ENCODE results near the gene PYGB. TPM values are rescaled to one million over a fixed set of nuclear protein-coding genes. Genes with fewer than 3 reads are reported as not detected.

PYGB gene
- total RNA-seq, 1 donor from 2014 or later, result 31.2 TPM

DNA sequence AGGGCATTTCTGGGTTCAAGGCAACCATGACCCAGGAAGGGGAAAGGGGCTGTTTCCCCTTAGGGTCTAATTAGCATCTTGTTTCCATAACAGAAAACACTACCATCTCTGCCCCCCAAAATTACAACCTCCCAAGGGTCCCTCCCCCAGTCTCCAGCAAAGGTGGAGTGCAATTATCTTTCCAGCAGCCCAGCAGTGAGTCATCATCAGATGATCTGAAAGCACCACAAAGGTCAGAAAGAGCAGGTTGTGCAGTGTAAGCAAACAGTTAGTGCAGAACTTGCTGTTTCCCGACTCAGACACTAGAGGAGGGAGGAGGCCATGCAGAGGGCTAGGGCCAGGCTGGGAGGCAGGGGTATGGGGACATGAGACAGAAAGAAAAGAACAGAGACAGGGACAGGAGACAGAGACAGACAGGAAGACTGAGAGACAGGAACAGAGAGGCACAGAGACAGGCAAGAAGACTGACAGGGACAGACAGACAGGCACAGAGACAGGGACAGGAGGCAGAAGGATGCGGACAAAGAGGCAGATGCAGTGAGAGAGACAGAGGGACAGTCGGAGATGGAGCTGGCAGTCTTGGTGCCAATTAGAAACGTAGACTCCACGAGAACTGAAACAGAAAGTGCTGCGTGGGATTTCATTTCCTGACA, 62.5 kb downstream of the PYGB start:
- intact Hi-C loops (cut with micrococcal nuclease), result loop anchor here (1.0 to 2.0 kb wide), 8 partner anchors 36 to 440 kb away; partner anchors contain the start of genes ABHD12, CST7 and NANP

DNA sequence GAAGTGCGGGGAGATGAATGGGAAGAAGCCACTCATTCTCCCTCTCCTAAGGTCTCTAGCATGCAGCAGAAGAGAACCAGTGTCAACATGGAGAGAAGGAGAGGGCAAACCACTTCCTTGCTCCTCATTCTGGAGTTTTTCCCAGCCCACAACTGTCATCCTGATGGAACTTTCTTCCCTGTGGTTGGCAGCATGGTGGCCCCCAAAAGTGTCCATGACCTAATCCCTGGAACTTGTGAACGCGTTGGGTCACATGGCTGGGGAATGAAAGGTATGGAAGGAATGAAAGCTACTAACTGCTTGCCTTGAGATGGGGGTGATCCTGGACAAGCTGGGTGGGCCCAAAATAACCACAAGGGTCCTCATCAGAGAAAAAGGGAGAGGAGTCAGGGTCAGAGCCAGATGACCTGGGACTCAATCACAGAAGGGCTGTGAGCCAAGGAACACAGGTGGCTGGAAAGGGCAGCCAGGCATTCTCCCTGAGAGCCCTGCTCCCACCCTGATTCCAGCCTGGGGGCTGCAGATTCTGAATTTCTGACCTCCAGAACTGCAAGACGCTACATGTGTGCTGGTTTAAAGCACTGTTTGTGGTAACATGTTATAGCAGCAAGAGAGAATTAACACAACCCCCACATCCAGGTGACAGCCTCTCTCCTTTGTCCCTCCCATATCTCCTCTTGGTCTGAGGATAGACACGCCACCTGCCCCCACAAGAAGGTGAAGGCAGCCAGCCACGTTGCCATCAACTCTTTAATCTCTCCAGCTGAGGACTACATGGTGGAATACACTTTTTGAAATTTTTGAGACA, 63.2 kb downstream of the PYGB start:
- intact Hi-C loops (cut with micrococcal nuclease), result loop anchor here (1.0 to 2.0 kb wide), 8 partner anchors 36 to 440 kb away; partner anchors contain the start of genes ABHD12, CST7 and NANP

DNA sequence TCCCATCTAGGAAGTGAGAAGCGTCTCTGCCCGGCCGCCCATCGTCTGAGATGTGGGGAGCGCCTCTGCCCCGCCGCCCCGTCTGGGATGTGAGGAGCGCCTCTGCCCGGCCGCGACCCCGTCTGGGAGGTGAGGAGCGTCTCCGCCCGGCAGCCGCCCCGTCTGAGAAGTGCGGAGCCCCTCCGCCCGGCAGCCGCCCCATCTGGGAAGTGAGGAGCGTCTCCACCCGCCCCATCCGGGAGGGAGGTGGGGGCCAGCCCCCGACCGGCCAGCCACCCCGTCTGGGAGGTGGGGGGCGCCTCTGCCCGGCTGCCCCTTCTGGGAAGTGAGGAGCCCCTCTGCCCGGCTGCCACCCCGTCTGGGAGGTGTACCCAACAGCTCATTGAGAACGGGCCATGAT, 64.8 kb downstream of the PYGB start:
- intact Hi-C loops (cut with micrococcal nuclease), result loop anchor here (1.0 kb wide), 1 partner anchor 320 kb away; the partner anchor contains the start of gene APMAP

DNA sequence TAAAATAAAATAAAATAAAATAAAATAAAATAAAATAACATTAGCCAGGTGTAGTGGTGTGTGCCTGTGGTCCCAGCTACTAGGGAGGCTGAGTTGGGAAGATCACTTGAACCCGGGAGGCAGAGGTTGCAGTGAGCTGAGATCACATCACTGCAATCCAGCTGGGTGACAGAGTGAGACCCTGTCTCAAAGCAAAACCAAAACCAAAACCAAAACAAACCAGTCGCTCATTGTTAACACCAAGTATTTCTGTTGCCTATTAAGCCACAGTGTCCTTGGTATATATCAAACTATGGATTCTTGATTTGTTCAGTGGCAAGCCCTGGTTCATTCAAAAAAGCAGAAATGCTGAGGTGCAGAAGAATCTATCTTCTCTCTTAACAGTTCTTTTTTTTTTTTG, 65.7 kb downstream of the PYGB start:
- intact Hi-C loops (cut with micrococcal nuclease), result loop anchor here (1.0 kb wide), 1 partner anchor 321 kb away; the partner anchor contains the start of gene APMAP

DNA sequence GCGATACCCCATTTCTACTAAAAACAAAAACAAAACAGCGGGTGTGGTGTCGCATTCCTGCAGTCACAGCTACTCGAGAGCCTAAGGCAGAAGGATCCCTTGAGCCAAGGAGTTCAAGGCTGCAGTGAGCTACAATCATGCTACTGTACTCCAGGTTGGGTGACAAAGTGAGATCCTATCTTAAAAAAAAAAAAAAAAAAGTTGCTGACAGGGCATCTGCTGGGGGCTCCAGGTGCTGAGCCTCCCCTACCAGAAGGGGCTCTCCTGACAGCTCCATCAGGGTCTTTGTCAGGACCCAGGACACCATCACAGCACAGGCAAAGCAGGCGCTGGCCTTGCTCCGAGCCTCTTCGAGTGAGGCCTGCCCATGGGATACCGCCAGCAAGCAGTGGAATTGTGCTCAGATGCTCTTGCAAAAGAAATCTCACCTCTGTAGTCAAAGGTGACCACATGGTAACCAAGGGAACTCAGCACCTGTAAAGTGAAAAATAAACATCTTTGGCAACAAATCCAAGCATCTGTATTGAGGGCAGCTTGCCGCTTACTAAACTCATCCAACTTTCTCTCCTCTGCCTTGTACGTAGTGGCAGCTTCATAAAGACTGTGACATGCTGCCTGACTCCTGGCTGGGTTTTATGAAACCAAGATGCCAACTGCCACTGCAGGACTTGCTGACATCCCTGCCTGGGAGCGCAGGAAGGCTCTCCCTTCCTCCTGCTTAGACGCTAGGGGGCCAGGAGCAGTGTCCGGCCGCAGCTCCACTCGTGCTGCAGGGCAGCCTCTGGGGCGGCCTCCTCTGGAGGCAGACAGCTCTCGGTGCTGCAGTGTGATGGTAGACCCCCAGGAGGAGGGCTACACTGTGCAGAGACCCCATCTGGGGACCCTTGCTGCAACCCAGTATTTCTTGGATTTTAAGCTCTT, 66.9 kb downstream of the PYGB start:
- intact Hi-C loops (cut with micrococcal nuclease), result no loop called here

DNA sequence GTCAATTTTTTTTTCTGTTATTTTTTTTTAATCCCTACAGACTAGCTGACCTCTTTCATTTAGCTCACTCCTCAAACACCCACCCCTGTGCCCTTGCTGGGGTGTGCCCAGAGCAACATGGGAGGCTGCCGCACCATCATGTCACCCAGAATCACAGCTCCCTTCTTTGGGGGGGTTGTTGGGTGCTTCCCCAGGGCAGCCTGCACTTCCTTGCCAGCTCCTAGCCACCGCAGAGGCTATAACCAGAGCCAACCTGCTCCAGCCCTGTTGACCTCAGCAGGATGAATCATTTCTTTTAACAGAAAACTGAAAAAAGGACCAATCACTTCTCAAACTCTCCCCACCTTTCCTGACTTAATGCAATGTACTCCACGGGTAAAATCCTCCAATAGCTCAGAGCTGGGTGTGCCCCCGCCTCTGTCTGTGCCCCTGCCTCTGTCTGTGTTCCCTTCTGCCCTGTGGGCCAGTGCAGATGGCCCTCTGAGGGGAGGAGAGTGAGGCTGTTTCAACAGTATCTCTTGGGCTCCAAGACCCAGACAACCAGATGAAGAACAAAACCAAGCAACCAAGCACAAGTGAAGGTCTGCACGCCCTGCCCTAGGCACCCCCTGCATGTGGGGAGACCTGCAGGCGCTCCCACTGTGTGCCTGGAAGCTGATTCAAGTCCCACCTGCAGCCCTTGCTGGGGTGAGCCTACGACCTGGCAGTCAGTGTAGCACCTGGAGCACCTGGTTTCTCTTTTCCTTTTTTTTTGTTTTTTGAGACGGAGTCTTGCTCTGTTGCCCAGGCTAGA, 67.7 kb downstream of the PYGB start:
- intact Hi-C loops (cut with micrococcal nuclease), result no loop called here

DNA sequence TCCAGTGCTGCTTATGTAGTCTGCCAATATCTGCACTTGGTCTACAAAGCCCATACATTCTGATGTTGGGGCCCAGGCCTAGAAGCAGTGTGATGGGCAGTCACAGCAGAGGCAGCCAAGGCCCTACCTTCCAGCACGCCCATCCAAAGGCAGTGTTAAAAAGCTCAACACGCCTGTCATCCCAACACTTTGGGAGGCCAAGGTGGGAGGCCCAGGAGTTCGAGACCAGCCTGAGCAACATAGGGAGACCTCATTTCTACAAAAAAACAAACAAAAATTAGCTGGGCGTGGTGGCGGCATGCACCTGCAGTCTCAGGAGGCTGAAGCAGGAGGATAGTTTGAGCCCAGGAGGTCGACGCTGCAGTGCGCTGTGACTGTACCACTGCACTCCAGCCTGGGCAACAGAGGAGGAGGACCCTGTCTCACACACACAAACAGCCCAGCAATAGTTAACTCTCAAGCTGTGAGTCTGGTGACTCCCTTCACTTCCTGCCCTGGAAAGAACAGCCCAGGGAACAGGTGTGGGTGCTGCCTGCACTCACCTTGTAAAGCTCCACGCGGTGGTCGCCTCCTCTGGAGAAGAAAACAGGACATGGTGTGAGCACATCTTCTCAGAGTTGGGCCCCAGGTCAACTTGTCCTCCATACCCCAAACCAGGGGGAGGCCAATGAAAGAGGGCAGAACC, 68.8 kb downstream of the PYGB start:
- intact Hi-C loops (cut with micrococcal nuclease), result no loop called here

DNA sequence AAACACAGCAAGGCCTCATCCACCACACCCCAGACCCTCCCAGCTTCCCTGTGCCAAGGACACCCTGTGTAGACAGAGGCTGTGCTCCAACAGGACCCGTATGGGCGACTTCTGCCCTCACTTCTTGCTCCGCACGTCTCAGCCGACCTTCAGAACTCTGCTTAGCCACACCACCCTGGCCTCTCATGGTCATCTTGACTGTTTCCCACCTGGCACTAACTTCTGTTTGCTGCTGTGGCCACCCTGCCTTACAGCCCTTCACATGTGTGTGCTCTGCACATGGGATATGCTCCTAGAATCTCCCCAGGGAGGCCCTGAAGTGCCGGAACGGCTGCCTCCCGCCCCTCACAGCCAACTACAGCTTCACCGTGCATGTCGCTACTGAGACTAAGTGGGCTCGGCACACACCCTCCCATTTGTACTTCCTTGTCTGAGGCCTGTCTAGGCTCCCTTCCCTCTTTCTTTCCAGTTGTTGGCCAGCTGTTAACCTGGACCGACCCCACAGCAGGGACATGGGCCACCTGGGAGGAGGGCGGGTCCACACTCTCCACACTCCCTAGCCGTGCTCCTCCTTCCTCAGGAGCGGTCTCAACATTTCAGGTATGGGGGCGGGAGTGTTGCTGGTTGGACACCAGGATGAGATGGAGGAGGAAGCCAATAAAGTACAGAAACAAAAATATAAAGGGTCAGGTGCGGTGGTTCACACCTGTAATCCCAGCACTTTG, 69.6 kb downstream of the PYGB start:
- intact Hi-C loops (cut with micrococcal nuclease), result no loop called here

DNA sequence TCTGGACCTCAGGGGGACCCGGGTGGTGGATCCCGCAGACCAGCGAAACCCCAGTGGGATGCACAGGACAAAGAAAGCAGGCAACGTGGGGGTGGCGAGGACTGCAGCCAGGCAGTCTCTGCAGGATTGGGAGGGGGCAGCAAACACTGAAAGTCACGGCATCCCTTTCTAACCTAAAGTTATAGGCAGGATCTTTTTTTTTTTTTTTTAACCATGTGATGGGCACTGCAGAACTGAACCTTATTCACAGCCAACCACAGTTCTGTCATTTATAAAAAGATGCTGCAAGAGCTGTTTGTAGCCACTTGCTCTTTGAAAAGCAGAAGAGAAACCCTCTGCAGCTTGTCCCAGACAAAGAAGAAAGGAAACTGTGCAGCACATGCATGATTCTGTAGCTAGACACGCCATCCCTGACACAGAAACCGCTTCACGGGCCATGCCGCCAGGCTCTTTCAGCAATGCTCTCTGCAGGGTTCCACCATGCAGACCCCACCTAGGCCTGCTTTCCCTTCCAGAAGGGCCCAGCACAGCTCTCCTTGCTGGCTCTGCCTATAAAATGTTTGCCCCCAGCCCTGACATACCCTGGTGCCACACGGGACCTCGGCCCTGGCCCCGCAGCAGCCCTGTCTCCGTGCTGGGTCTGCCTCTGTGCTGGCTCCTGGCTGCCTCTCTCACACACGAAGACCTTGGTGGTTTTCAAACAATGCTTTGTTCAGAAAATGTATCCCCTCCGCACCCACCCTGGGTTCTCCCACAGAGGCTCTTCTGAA, 70.8 kb downstream of the PYGB start:
- intact Hi-C loops (cut with micrococcal nuclease), result no loop called here

DNA sequence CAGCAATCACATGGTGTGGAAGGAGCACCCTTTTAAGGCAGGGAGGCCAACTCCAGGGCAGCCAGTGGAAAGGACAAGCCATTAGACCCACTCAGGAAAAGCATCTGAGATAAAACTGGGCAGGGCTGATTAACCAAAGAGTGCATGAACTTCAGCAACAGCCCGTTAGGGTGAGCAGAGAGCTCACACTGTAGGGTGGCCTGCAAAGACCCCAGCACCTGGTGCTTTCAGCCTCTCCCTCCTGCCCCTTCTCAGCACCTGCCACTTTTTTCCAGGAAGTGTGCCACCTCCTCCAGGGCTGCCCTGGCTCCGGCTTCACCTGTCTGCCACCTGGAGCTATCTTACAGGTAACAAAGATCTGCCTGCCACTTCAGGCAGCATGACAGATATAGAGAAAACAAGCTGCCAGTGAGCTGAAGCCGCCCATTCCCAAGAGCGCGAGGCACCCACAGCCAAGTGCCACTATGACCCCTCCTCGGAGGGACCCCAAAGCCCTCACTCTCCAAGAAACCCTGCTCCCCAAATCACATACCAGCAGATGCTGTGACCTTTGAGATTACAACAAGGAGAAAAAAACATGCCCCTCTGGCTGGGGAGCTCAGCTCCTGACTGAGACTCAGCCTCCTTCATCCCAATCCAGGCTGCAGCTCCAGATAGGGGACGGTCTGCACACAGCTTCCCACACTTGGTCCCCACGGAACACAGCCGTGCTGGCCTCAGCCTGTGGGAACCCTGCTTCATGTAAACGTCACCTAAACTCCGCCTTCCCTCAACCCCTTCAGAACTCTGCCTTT, 71.6 kb downstream of the PYGB start:
- intact Hi-C loops (cut with micrococcal nuclease), result no loop called here

DNA sequence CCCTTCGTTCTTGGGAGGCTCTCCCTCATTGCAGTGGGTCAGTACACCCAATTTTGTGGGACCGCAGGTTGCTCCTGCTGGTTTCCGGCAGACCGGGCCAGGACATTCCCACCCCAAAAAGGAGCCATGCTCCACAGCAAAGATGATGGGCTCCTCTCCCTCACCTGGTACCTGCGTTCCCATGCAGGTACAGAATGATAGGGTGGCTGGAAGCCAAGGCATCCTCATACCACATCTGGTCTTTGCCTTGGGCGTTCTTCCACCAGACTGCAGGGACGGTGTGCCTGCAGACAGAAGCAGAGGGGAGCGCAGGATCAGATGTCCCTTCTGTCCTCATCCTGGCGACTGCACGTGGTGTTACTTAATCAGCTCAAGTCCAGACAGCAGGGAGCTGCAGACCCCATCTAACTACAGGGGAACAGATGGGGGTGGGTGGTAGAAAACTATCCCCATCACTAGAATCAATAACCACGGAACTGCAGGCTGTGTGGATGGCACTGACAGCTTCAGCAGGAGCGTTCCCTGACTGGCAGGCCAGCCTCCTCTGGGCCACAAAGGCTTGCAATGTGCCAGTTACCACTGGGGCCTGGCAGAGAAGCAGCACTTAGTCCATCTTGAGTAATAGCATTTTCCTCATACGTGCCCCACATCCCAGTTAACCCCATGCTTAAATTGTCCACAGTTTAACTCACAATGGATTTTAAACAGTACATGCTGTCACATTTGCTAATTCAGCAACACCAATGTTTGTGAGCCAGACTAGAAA, 72.3 kb downstream of the PYGB start:
- intact Hi-C loops (cut with micrococcal nuclease), result no loop called here

DNA sequence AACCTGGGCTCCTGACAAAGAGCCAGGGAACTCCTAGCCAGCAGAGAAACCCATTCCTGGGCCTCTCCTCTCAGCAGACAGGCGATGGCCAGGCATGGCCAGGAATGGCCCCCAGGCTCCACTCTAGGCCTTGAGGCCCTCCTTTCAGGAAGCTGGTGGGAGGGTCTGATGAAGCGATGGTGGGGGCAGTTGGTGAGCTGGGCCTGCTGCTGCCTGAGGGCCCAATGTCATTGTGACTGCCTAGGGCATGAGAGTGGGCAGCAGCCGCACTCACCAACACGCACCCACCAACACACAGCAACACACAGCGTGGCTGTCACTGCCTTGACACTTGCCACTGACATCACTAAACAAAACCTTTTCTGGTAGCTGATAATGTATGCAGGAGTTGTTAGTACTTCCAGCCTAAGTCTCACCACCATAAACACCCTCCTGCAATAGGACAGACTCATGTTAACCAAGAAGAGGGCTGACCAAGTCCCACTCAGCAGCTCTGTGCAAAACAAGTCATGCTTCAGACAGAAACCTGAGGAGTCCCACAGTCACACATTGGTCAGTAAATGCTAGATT, 73.5 kb downstream of the PYGB start:
- intact Hi-C loops (cut with micrococcal nuclease), result no loop called here

DNA sequence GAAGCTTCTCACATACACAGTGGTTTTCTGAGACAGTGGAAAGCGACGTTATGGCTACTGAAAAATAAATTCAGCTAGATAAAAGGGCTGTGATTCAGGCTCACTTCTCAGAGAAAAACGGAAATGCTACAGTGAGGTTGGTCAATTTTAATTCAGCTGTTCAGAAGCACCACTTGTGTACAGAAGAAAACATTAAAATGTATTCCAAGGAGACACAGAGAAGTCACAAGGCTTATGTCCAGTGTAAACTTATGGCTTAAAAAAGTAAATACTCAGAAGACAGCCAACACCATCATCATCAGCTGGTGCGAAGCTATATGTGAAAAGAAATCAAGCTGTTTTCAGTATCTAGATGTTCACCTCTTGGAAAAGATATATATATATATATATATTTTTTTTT, 74.1 kb downstream of the PYGB start:
- intact Hi-C loops (cut with micrococcal nuclease), result no loop called here

DNA sequence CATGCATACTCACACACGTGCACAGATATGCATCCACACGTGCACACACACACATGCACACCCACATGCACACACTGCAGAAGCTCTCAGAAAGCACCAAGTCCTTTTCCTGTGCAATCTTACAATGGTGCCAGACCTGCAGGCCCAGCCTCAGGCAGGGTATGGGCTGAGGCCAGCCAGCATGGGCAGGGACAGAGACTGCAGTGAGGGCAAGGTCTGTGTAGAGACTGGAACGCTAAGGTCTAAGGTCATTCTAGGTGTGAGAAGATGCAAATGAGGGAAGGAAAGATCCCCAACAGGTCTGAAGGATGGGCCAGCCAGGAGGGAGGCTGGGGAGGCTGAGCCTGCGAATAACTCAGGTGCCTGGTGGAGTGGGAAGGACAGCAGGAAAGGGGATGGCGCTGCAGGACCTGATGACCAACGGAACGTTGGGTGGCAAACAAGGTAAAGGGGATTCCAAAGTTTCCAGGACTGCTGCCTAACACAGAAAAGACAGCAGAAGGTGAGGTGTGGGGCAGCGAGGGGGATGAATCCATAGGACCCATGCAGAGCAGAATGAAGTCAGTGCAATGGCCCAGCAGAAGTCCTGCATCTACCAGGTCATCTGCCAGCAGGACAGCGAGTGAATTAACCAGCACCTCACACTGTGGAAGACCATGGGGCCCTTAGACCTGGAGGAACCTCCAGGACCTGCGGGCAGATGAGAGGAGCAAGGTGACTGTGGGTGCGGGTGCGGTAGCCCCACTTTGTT, 75.8 kb downstream of the PYGB start:
- intact Hi-C loops (cut with micrococcal nuclease), result no loop called here

DNA sequence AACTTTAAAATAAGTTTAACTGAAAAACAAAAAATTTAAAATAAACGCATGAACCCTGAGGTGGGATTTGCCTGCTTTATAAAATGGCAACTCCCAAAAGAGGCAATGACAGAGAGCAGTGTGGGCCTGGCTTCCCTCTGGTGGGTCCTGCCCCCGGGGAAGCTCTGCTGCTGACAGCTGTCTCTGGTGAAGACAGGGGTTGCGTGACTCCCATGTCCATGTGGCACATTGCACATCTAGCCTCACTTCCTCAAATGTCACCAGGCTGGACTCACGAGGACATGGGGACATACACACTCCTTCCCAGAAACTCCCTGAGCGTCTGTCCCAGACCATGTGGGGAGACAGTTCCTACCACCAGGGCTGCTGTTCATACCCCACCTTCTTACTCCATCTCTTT, 76.5 kb downstream of the PYGB start:
- intact Hi-C loops (cut with micrococcal nuclease), result no loop called here

DNA sequence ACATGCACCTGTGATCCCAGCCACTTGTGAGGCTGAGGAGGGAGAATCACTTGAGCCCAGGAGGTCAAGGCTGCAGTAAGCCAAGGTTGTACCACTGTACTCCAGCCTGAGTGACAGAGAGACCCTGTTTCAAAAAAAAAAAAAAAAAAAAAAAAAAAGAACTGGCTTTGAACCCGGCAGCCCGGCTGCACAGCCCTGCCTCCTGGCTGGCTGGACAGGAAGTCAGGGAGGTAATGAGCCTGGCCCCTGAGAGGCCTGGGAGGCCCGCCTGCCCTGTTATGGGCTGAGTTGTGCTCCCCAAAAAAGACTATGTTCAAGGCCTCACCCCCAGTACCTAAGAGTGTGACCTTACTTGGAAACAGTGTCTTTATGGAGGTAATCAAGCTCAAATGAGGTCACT, 77.2 kb downstream of the PYGB start:
- intact Hi-C loops (cut with micrococcal nuclease), result no loop called here

All from T-helper 1 cell treated with Interleukin-12 subunit alpha and Interleukin-12 subunit beta and Interleukin-4 antibody, amounts not matched to agents 30 ng/mL and 1 ng/mL, for 36 hours (primary cell).